ENCODE data around the gene AXIN1.
"Not testable (repeated sequence)": the region's sequence is repeated elsewhere in the genome, so short reads cannot be mapped to it uniquely, and the experiment has no call there.

AXIN1 gene

DNA sequence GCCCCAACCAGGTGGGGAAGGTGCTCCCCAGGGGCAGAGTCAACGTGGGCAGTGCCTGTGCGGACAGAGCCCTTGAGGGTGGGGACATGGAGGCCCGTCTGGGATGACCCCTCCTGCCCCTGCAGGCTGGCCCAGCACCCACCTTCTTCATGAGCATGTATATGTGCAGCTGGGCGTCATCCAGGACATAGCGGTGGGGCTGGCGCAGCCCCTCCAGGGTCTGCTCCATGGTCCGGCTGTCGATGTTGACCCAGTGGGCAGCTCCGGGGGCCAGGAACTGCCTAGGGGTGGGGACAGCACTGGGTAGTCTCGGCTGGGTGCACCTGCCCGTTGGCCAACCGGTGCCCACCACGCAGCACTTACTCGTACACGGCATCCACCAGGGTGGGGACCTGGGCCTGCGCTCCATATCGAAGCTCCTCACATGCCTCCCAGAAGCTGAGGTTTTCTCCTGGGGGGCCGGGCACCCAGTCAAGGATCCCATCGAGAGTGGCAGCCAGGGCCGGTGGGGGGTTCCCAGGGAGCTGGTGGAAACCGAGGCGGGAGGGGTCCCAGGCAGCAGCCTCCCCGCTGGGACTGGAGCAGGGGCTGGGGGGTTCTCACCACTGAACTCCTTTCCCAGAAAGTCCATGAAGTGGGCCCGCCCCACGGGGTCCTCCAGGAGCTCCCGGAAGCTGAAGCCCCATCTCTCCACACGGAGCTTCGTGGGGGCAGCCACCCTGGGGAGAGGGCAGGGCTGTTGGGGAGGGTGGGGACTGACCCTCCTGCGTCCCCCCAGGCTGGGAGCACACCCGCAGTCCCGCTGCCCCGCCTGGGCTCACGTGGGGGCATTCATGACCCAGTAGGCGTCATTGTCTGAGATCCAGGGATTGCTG lies 81.9 kb downstream of the AXIN1 start:
- DNase-seq = no peak

GRCh38 chr16:269061-269796 lies 83.3 kb downstream of the AXIN1 start:
- no peak for DNase-seq

DNA sequence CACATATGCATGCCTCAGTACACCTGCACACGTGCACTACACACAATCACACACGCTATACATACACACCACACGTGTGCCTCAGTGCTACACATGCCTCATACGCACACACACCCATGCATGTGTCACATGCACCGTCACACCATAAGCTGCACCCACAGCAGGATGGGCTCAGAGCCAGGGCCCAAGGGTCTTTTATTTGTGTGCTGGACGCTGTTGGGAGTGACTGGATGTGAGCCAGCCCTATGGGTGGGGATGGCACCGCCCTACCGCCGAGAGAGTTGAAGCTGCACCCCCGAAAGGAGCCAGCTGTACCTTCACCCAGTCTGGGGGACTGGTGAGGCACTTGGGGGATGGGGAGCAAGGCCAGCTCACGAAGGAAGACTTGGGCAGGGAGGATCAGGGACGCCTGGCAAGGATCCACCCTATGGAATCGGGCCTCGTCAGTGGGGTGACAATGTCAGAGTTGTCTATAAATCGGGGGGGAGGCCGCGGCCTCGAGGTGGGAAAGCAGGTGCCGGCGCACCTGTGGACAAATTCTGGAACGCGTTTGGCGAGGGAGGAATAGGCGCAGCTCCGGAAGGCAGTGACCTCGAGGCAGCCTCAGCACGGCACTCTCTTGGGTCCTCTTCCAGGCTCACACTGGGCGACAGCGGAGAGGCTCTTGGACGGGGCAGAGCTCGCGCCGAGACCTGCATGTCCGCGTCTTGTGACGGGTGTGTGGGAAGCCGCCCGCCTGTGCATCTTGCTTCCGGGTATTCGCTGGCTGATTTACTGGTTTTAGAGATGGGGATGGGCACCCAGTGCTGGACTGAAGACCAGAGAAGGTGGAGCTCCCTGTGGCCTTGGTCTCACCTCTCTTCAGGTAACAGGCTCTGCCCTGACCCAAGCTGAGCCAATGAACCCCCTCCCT lies 84.1 kb downstream of the AXIN1 start:
- DNase-seq = no peak

- DNase-seq = not testable (repeated sequence)
Observed at GRCh38 chr16:267562-267961, 85.0 kb downstream of the AXIN1 start.

GRCh38 chr16:266258-267164 lies 86.0 kb downstream of the AXIN1 start:
- no peak for DNase-seq

DNA sequence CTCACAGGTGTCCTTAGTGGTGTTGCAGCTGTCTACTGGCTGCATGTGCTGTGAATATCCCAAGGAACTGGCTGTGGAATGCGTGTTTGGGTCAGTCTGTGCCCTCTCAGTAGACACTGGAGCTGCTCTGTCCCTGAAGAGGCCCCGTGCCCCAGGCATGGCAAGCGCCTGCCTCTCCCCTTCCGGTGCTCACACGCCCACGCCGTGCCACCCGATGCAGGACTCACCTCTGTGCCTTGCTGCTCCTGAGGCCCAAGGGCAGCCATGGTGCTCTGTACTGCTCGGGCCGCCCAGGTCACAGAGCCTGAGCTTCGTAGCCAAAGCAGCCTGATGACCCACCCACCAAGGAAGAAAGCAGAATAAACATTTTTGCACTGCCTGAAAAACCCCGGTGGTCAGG lies 86.8 kb downstream of the AXIN1 start:
- DNase-seq = no peak

- no peak for DNase-seq
Observed at GRCh38 chr16:265002-265529, 87.5 kb downstream of the AXIN1 start.

DNA sequence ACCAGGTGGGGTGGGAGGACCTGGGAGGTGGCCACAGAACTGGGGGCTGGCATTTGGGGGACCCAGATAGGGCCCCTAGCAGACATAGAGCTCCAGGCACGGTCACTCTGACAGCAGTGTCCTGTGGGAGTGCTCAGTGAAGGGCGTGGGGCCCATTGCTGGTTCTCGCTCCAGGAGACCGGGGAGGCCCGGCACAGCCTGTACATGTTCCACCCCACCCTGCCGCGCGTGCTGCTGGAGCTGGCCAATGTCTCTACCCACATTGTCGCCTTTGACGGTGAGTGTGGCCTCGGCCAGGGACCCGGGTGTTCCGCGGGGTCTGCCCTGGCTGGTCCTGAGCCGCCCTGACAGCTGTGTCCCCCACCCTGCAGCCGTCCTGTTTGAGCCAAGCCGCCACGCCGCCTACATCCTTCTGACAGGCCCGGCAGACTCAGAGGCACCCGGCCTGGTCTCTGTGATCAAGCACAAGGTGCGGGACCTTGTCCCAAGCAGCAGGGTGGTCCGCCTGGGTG lies 88.0 kb downstream of the AXIN1 start:
- no peak for DNase-seq

DNA sequence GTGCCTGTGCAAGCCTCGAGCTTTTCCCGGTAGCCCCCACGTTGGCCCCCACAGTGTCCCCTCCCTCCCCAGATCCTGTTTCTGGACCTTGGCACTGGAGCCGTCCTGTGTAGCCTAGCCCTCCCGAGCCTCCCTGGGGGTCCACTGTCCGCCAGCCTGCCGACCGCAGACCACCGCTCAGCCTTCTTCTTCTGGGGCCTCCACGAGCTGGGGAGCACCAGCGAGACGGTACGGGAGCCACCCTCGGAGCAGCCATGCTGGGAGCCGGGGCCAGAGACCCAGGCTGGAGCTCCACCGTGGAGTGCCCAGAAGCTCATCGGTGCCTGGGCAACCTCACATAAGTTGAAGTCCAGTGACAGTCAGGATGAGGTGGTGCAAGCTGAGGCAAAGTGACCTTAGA lies 88.6 kb downstream of the AXIN1 start:
- DNase-seq = no peak

DNA sequence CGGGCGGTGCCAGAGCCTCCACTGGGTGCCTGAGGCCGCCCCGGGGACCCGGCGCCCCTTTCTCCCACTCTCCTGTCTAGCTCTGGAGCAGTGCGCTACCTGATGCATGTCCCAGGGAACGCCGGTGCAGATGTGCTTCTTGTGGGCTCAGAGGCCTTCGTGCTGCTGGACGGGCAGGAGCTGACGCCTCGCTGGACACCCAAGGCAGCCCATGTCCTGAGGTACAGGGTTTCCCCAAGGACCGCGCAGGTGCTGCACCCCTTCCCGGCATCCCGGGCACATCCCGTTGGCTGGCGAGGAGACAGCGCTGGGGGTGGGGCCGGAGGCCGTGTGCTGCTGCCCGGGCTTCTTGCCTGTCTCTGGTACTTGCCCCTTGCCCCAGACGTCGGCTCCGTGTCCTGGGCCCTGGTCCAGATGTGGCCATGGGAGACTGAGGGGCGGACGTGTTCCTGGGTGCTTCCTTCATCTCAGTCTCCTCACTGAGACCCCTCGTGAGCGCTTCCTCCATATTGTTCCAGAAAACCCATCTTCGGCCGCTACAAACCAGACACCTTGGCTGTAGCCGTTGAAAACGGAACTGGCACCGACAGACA lies 89.2 kb downstream of the AXIN1 start:
- DNase-seq = no peak

DNA sequence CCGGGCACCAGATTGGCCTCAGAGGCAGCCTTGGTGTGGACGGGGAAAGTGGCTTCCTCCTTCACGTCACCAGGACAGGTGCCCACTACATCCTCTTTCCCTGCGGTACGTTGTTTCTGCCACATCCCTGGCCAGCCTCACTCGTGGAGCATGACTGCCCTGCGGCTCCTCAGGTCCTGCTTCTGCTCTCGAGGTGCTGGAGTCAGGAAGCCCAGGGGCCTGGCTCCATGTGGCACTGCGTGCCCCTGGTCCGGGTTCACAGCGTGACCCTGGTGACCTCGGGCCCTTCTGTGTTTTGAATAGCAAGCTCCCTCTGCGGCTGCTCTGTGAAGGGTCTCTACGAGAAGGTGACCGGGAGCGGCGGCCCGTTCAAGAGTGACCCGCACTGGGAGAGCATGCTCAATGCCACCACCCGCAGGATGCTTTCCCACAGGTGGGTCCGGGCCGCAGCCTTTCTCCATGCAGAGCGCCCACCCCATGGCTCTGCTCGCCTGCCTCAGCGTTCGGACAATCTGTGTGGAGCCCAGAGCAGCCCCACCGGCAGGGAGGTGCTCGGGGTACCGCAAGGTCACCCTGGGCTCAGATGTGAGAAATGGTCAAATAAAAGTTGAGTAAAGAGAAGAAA lies 90.3 kb downstream of the AXIN1 start:
- DNase-seq = no peak

GRCh38 chr16:261031-261691 lies 91.4 kb downstream of the AXIN1 start:
- DNase-seq = peak in 7 of 58 donors; percentile 12 to 52 (median 25)

GRCh38 chr16:260326-260725 lies 92.2 kb downstream of the AXIN1 start:
- DNase-seq = no peak

- DNase-seq = no peak
Observed at GRCh38 chr16:259814-260253, 92.7 kb downstream of the AXIN1 start.

DNA sequence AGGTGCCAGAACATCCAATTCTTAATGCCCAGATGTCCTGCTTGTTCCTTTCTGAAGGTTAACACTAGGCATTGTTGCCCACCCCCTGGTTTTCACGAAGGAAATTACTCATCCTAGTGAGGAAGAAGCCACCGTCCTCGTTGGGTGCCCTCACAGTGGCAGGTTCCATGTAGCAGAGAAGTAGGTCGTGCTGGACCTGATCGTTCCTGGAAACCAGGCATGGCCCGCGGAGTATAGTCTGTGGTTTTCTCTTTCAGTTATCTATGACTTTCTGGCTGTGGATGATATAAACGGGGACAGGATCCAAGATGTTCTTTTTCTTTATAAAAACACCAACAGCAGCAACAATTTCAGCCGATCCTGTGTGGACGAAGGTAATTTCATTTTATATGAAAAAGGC lies 93.3 kb downstream of the AXIN1 start:
- no peak for DNase-seq

- not testable (repeated sequence) for DNase-seq
Observed at GRCh38 chr16:258091-258490, 94.4 kb downstream of the AXIN1 start.

- no peak for DNase-seq
Observed at GRCh38 chr16:255183-255582, 97.3 kb downstream of the AXIN1 start.

DNA sequence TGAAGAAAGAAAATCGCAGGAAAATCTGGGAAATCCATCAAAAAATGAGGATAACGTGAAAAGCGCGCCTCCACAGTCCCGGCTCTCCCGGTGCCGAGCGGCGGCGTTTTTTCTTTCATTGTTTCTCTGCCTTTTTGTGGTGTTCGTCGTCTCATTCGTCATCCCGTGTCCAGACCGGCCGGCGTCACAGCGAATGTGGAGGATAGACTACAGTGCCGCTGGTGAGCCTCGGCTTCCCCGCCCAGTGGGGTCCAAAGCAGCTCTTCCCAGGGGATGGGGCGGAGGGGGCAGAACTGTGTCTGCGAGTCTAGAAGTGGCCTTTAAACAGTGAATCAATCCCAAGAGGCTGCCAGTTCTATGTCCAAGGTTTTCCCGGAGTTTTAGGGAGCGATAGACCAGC lies 98.1 kb downstream of the AXIN1 start:
- no peak for DNase-seq
